ENCODE data around the gene ME3. TPM values are rescaled to one million over a fixed set of nuclear protein-coding genes. Genes with fewer than 3 reads are reported as not detected.

ME3 gene
- total RNA-seq, 1 experiment from 2014 or later, result 0.30 TPM

DNA sequence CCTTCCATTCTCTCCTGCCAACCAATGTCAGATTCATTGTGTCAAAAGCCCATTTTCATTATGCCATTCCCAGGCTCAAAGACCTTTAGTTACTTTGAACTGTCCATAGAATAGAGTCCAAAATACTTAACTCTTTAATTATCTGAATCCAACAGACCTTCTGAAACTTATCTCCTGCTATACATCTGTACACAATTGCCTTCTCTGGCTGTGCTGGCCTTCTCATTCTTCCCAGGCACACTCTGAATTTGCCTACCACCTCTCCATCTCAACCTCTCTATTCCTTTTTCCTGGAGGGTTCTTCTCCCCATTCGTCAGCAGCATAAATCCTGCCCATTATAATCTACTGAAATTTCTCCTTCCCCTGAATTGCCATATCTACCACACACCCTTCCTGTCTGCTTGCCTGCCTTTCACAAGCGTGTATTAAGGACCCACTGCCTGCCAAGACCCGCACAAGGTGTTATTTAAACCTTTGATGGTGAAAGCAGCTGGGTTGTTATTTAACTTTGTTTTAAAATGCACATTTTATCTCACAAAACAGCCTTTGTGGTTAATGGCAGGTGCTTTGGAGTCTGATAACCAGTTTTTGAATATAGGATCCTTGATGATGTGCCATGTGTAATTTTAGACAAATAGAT lies 171.8 kb downstream of the ME3 start (continued):
- no peak for TF ChIP-seq CEBPB (IDR thresholded peaks at IDR 0.05; ENCODE audit: low read depth)

GRCh38 chr11:86499723-86500129 lies 172.7 kb downstream of the ME3 start:
- no peak overlapping the region for H3K27ac ChIP-seq (ENCODE audit: low read depth, low read length)

More at GRCh38 chr11:86499723-86500129, 172.7 kb downstream of the ME3 start:
- POLR2A ChIA-PET, result no interaction called here
- TF ChIP-seq, protein P1, sequence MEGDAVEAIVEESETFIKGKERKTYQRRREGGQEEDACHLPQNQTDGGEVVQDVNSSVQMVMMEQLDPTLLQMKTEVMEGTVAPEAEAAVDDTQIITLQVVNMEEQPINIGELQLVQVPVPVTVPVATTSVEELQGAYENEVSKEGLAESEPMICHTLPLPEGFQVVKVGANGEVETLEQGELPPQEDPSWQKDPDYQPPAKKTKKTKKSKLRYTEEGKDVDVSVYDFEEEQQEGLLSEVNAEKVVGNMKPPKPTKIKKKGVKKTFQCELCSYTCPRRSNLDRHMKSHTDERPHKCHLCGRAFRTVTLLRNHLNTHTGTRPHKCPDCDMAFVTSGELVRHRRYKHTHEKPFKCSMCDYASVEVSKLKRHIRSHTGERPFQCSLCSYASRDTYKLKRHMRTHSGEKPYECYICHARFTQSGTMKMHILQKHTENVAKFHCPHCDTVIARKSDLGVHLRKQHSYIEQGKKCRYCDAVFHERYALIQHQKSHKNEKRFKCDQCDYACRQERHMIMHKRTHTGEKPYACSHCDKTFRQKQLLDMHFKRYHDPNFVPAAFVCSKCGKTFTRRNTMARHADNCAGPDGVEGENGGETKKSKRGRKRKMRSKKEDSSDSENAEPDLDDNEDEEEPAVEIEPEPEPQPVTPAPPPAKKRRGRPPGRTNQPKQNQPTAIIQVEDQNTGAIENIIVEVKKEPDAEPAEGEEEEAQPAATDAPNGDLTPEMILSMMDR (IDR thresholded peaks at IDR 0.05 in 2 of 3, conservative IDR thresholded peaks at IDR 0.05 in 1 of 3; ENCODE audit: borderline replicate concordance in 1 of 3, insufficient read depth in 1 of 3, low read depth in 2 of 3, low read length in 2 of 3), result no peak
- TF ChIP-seq SIN3A (IDR thresholded peaks at IDR 0.05; ENCODE audit: low read depth) (no peak), RAD21 (IDR thresholded peaks at IDR 0.05; ENCODE audit: low read depth) (no peak)
- no TSS peak for BruUV-seq (replicated peaks)
- Histone ChIP-seq H3K4me1 (ENCODE audit: control insufficient read depth in 1 of 2, insufficient read depth in 2 of 2, low read length in 2 of 2) (no peaks in the 10 kb centered on the region; a peak in 1 of 4 replicates), H4K20me1 (ENCODE audit: insufficient read depth) (no peaks in the 10 kb centered on the region), H3K36me3 (ENCODE audit: control insufficient read depth in 1 of 2, insufficient read depth in 2 of 2, low read length in 2 of 2) (no peaks in the 10 kb centered on the region), H3K9me3 (ENCODE audit: control insufficient read depth in 1 of 2, insufficient read depth in 1 of 2, low read depth in 1 of 2, low read length in 2 of 2) (no peaks in the 10 kb centered on the region), H3K9me2 (ENCODE audit: insufficient read depth) (no peaks in the 10 kb centered on the region), H3K4me2 (ENCODE audit: low read length) (no peak overlapping the region), H2AFZ (ENCODE audit: low read depth, low read length, poor library complexity, severe bottlenecking) (no peak overlapping the region), H3K27me3 (ENCODE audit: insufficient read depth, low read length) (no peaks in the 10 kb centered on the region), H3K79me2 (ENCODE audit: insufficient read depth, low read length) (no peaks in the 10 kb centered on the region), H3K9ac (ENCODE audit: low read length) (no peak overlapping the region), H3K4me3 (replicated peaks in 1 of 2; ENCODE audit: low read depth in 1 of 2, low read length in 2 of 2) (no peak overlapping the region)
- DNase-seq (ENCODE audit: low read depth, low spot score) (no peak), ATAC-seq (no peak)
- intact Hi-C loops (cut with micrococcal nuclease), result no loop called here
- RAD21 ChIA-PET (ENCODE audit: low non-redundant PET in 1 of 2, low total read pairs in 2 of 2, uncharacterized antibody in 2 of 2, unreplicated experiment in 2 of 2), result no interaction called here
- CTCF ChIA-PET, result no interaction called here

Measured in HCT116 (cell line).